ENCODE data around the gene ARL8A. TPM values are rescaled to one million over a fixed set of nuclear protein-coding genes. Genes with fewer than 3 reads are reported as not detected.

The ARL8A gene
- total and polyA plus RNA-seq, 2 donors (not counting 1 experiment from before 2014, with no cell fraction given) = 67.6 to 70.7 TPM

DNA sequence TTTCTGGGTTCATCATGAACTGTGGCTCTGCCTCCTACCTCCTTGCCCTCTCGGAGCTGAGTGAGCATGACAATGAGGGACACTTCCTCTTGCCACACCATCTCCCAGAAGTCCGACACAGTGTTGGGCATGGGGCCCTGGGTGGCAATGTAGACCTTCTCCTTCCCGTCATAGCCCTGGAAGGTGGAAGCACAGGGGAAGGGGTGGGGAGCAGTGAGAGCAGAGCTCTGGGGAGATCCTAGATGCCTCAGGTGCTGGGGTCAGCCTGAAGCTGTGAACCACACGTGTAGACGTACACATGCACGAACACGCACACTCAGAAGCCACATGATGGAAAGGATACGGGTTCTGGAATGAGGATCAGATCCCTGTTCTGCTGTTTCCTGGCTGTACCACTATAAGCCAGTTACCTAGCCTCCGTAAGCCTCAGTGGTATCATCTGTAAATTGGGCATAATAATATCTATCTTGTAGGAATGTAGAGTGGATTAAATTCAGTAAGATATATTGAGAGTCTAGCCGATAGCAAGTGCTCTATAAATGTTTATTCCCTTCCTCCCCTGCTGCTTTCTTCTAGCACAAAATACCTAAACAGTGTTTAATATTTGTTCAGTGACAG lies 9.7 kb upstream of the ARL8A start:
- H3K27ac ChIP-seq (ENCODE audit: low read length in 2 of 2) = no peak overlapping the region

DNA sequence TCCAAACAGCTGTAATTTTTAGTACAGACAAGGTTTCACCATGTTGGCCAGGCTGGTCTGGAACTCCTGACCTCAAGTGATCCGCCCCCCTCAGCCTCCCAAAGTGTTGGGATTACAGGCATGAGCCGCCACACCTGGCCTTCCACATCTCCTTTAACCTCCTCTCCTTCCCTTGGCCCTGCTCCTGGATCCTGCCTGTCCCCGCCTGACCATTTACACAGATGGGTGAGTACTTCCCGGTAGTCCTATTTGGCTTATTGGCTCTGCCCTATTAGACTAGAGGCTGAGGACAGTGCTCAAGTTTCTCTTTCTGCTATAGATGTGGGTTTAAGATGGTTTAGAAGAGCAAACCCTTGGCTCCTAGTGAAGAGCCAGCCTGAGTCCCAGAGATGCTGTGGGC lies 8.7 kb upstream of the ARL8A start:
- Histone ChIP-seq H3K9ac (ENCODE audit: low read length) (no peak overlapping the region), H3K36me3 (replicated peaks in 1 of 2; ENCODE audit: control extremely low read depth in 1 of 2, control insufficient read depth in 1 of 2, extremely low read depth in 1 of 2, insufficient read depth in 2 of 2, low read length in 1 of 2) (peaks cover 12 to 79% of the 10 kb centered on the region in 2 experiments), H2AFZ (ENCODE audit: insufficient read depth, low read depth, low read length, poor library complexity, severe bottlenecking) (no peak overlapping the region), H3K4me2 (replicated peaks; ENCODE audit: low read depth, low read length, poor library complexity, severe bottlenecking) (no peak overlapping the region), H4K20me1 (ENCODE audit: control insufficient read depth, insufficient read depth, low read length, poor library complexity, severe bottlenecking) (no peaks in the 10 kb centered on the region), H3K9me3 (ENCODE audit: control extremely low read depth in 1 of 3, control insufficient read depth in 2 of 3, insufficient read depth in 1 of 3, low read length in 2 of 3) (no peaks in the 10 kb centered on the region), H3K79me2 (ENCODE audit: control insufficient read depth, insufficient read depth, low read length) (peaks cover 4% of the 10 kb centered on the region), H3K27ac (ENCODE audit: low read length in 2 of 2) (no peak overlapping the region), H3K27me3 (replicated peaks in 1 of 4; ENCODE audit: control extremely low read depth in 1 of 4, control insufficient read depth in 3 of 4, insufficient read depth in 4 of 4, low read length in 3 of 4) (no peaks in the 10 kb centered on the region), H3K4me3 (ENCODE audit: control extremely low read depth in 1 of 5, extremely low read depth in 1 of 5, insufficient read depth in 1 of 5, low read depth in 2 of 5, low read length in 4 of 5) (no peak overlapping the region), H3K4me1 (ENCODE audit: control insufficient read depth in 2 of 2, insufficient read depth in 2 of 2, low read length in 2 of 2) (peaks cover 0 to 5% of the 10 kb centered on the region in 2 donors)
- intact Hi-C loops (cut with micrococcal nuclease) = no loop called here
- Mint-ChIP-seq H3K27ac (no peak overlapping the region), H3K27me3 (no peaks in the 10 kb centered on the region), H3K4me3 (no peak overlapping the region), H3K4me1 (peaks cover 21% of the 10 kb centered on the region), H3K9me3 (ENCODE audit: insufficient read depth) (no peaks in the 10 kb centered on the region)
- WGBS (ENCODE audit: insufficient coverage) = 95% methylated on average over 4 of the region's 4 CpGs
- no peak for TF ChIP-seq EZH2 (IDR thresholded peaks at IDR 0.05; ENCODE audit: borderline replicate concordance, insufficient read depth, low read depth, low read length, poor library complexity, severe bottlenecking)
- TF ChIP-seq, protein P1, sequence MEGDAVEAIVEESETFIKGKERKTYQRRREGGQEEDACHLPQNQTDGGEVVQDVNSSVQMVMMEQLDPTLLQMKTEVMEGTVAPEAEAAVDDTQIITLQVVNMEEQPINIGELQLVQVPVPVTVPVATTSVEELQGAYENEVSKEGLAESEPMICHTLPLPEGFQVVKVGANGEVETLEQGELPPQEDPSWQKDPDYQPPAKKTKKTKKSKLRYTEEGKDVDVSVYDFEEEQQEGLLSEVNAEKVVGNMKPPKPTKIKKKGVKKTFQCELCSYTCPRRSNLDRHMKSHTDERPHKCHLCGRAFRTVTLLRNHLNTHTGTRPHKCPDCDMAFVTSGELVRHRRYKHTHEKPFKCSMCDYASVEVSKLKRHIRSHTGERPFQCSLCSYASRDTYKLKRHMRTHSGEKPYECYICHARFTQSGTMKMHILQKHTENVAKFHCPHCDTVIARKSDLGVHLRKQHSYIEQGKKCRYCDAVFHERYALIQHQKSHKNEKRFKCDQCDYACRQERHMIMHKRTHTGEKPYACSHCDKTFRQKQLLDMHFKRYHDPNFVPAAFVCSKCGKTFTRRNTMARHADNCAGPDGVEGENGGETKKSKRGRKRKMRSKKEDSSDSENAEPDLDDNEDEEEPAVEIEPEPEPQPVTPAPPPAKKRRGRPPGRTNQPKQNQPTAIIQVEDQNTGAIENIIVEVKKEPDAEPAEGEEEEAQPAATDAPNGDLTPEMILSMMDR (IDR thresholded peaks at IDR 0.05) = no peak
- no peak for DNase-seq
- POLR2A ChIA-PET = no interaction called here
- ATAC-seq (ENCODE audit: low read depth) = no peak
- CTCF ChIA-PET = interaction anchor here (1.5 to 5.5 kb wide), 4 partner anchors 10 to 163 kb away, joined by 3 to 37 read pairs (median 28); partner anchors contain the start of gene ARL8A

More for the DNA sequence above, 9.7 kb upstream of the ARL8A start:
- H3K36me3 ChIP-seq (replicated peaks in 1 of 2; ENCODE audit: control extremely low read depth in 1 of 2, control insufficient read depth in 1 of 2, extremely low read depth in 1 of 2, insufficient read depth in 2 of 2, low read length in 1 of 2) = peaks cover 12 to 75% of the 10 kb centered on the region in 2 experiments
- ChIA-PET POLR2A (interaction anchor here (0.5 to 1.2 kb wide), 2 partner anchors 9 to 770 kb away, joined by 3 to 4 read pairs; partner anchors contain the start of gene ARL8A), CTCF (interaction anchor here (0.8 to 5.5 kb wide), 19 partner anchors 8 to 565 kb away, joined by 3 to 37 read pairs (median 6); partner anchors contain the start of genes ARL8A and LGR6)
- Mint-ChIP-seq H3K9me3 (ENCODE audit: insufficient read depth) (no peaks in the 10 kb centered on the region), H3K27me3 (no peaks in the 10 kb centered on the region), H3K4me1 (peaks cover 29% of the 10 kb centered on the region), H3K4me3 (no peak overlapping the region), H3K27ac (no peak overlapping the region)
- H3K9ac ChIP-seq (ENCODE audit: low read length) = no peak overlapping the region
- peaks cover 12% of the 10 kb centered on the region for H3K79me2 ChIP-seq (ENCODE audit: control insufficient read depth, insufficient read depth, low read length)
- ATAC-seq (ENCODE audit: low read depth) (no peak), DNase-seq (no peak)
- H3K4me3 ChIP-seq (ENCODE audit: control extremely low read depth in 1 of 5, extremely low read depth in 1 of 5, insufficient read depth in 1 of 5, low read depth in 2 of 5, low read length in 4 of 5) = no peak overlapping the region
- no peak overlapping the region for H2AFZ ChIP-seq (ENCODE audit: insufficient read depth, low read depth, low read length, poor library complexity, severe bottlenecking)
- TF ChIP-seq, protein P1 (IDR thresholded peaks at IDR 0.05) = no peak
- TF ChIP-seq EZH2 (IDR thresholded peaks at IDR 0.05; ENCODE audit: borderline replicate concordance, insufficient read depth, low read depth, low read length, poor library complexity, severe bottlenecking) = no peak
- WGBS (ENCODE audit: insufficient coverage) = 96% methylated on average over 8 of the region's 10 CpGs
- no peaks in the 10 kb centered on the region for H3K9me3 ChIP-seq (ENCODE audit: control extremely low read depth in 1 of 3, control insufficient read depth in 2 of 3, insufficient read depth in 1 of 3, low read length in 2 of 3)
- peaks cover 8 to 15% of the 10 kb centered on the region in 2 donors for H3K4me1 ChIP-seq (ENCODE audit: control insufficient read depth in 2 of 2, insufficient read depth in 2 of 2, low read length in 2 of 2)
- intact Hi-C loops (cut with micrococcal nuclease) = no loop called here
- H3K27me3 ChIP-seq (replicated peaks in 1 of 4; ENCODE audit: control extremely low read depth in 1 of 4, control insufficient read depth in 3 of 4, insufficient read depth in 4 of 4, low read length in 3 of 4) = no peaks in the 10 kb centered on the region
- peaks cover 1% of the 10 kb centered on the region for H4K20me1 ChIP-seq (ENCODE audit: control insufficient read depth, insufficient read depth, low read length, poor library complexity, severe bottlenecking)
- no peak overlapping the region for H3K4me2 ChIP-seq (replicated peaks; ENCODE audit: low read depth, low read length, poor library complexity, severe bottlenecking)

All from B cell (primary cell).